Stomach smooth muscle (tissue), 2 donors: ENCODE measurements around the gene SELENOM.
"Not testable (repeated sequence)": the region's sequence is repeated elsewhere in the genome, so short reads cannot be mapped to it uniquely, and the experiment has no call there.

Source experiments
- H3K27ac ChIP-seq: one replicate; pipeline ENCODE4 v1.7.0; 2013; ENCODE audit warnings: mild to moderate bottlenecking, low read length, inconsistent platforms
- H3K27me3 ChIP-seq, 2 donors: one replicate each; pipeline ENCODE4 v1.7.0; 2013; ENCODE audit warnings: low read length in 2 of 2; ENCODE audit not compliant: insufficient read depth in 2 of 2, control insufficient read depth in 1 of 2
- H3K36me3 ChIP-seq, 2 donors: one replicate each; pipeline ENCODE4 v1.7.0; 2013; ENCODE audit warnings: low read length in 2 of 2; ENCODE audit not compliant: control insufficient read depth in 2 of 2, insufficient read depth in 2 of 2
- H3K4me1 ChIP-seq: one replicate; pipeline ENCODE4 v1.7.0; 2013; ENCODE audit warnings: low read length; ENCODE audit not compliant: control insufficient read depth, insufficient read depth
- H3K4me3 ChIP-seq, 2 donors: one replicate each; pipeline ENCODE4 v1.7.0; 2013; ENCODE audit warnings: low read length in 2 of 2
- H3K9ac ChIP-seq, 2 donors: one replicate each; pipeline ENCODE4 v1.7.0; 2013; ENCODE audit warnings: low read length in 2 of 2, mild to moderate bottlenecking in 1 of 2
- H3K9me3 ChIP-seq, 2 donors: one replicate each; pipeline ENCODE4 v1.7.0; 2013; ENCODE audit warnings: low read length in 2 of 2; ENCODE audit not compliant: control insufficient read depth in 2 of 2
- donor health status: healthy.
- donor health status: Pancreatic carcinoma.

The SELENOM gene

DNA sequence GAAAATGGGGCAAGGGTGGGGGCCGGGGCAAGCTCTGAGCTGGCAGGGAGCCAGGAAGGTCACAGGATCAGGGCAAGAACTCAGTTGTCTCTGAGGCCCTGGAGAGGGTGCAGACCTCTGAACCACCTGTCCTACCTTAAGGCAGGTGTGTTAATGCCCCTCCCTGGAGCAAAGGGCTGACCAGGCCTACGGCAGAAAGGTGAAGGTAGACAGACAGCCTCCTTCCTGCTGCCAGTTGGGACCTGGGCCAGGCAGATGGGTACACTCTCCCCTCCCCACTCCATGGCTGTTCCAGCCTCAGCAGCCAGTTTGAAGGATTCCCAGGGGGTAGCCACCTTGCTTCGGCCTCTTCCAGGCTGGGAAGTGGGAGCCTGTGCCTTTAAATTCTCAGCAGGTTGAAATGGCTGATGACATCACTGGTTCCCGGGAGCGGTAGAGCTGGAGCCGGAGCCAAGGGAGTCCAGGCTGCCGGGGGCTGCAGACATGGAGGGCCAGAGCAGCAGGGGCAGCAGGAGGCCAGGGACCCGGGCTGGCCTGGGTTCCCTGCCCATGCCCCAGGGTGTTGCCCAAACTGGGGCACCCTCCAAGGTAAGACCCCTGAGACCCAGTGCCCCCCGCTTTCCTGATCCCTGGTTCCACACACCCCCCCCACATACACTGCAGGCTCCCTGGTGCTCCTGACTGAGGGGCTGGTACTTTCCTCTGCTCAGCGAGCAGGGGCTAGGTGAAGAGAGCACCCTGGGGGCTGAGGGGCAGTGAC is 15.3 kb upstream of the SELENOM start, which contains the start of gene INPP5J:
Gene INPP5J, plus strand, starts transcription at position 435 of the 760 bp plus-strand sequence. Its CDS starts 49 bp downstream, at position 484.
- peak within 1 kb of the TSS; percentile 55 for H3K27ac ChIP-seq
- peaks cover 27% of the 10 kb centered on the region for H3K4me1 ChIP-seq
- peak within 1 kb of the TSS; percentile 74 to 77 for H3K4me3 ChIP-seq
- peak within 1 kb of the TSS; percentile 81 to 82 for H3K9ac ChIP-seq
- H3K9me3 ChIP-seq: no peaks in the 10 kb centered on the region
- no peaks in the 10 kb centered on the region for H3K36me3 ChIP-seq
- no peaks in the 10 kb centered on the region for H3K27me3 ChIP-seq

DNA sequence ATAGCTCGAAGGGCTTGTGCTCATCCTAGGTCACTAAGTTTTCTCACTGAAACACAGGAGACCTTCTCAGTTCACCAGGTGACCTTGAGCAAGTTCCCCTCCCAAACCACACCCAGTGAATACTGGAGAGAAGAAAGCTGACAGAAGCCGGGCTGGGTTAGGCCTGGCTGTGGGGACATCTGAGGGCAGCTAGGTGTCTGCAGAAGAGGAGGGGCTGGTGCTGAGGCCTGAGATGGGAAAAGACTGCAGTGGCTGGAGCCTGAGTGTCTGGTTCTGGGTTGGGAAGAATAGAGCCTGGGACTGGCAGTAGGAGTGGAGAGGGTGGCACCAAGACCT is 14.8 kb upstream of the SELENOM start:
- peak overlapping the region; percentile 81 to 82 for H3K9ac ChIP-seq
- peak overlapping the region; percentile 74 to 77 for H3K4me3 ChIP-seq
- H3K27me3 ChIP-seq: no peaks in the 10 kb centered on the region
- peak overlapping the region; percentile 55 for H3K27ac ChIP-seq
- no peaks in the 10 kb centered on the region for H3K36me3 ChIP-seq
- H3K4me1 ChIP-seq: peaks cover 27% of the 10 kb centered on the region
- no peaks in the 10 kb centered on the region for H3K9me3 ChIP-seq

DNA sequence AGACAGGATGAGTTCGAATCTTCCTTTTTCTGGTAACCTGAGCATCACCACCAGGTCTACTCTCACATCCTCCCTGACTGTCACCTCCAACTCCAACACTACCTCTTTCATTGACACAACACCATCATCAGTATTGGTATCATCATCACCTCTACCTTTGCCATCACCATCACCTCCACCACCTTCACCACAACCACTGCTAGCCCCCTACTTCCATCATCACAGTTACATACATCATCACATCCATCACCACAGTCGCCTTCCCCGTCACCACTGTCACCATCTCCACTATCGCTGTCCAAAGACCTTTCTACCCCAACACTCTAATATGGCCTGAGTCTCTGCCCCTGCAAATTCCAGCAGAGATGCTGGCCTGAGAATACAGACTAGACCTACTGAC is 14.0 kb upstream of the SELENOM start:
- Histone ChIP-seq H3K4me3 (no peak overlapping the region), H3K9ac (no peak overlapping the region), H3K27me3 (no peaks in the 10 kb centered on the region), H3K4me1 (peaks cover 27% of the 10 kb centered on the region), H3K9me3 (no peaks in the 10 kb centered on the region), H3K27ac (no peak overlapping the region), H3K36me3 (no peaks in the 10 kb centered on the region)

DNA sequence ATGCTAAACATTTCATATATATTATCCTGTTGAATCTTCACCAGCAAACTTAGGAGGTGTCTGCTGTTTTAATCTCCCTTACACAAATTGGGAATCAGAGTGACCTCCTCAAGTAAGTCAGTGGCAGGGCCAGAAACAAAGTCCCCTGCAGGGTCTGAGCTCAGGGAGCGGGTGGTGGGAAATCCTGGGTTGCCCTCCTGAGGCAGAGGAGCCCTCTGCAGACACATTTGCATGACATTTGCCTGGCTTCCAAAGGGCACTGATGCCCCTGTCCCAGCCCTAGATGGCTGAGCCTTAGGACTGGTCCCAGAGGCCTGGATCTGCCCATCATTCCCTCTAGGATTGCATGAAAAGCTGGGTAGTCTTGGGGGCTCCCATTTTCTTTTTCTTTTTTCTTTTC is 13.3 kb upstream of the SELENOM start:
- Histone ChIP-seq H3K4me1 (peaks cover 27% of the 10 kb centered on the region), H3K4me3 (no peak overlapping the region), H3K36me3 (no peaks in the 10 kb centered on the region), H3K27ac (no peak overlapping the region), H3K27me3 (no peaks in the 10 kb centered on the region), H3K9me3 (no peaks in the 10 kb centered on the region), H3K9ac (no peak overlapping the region)

DNA sequence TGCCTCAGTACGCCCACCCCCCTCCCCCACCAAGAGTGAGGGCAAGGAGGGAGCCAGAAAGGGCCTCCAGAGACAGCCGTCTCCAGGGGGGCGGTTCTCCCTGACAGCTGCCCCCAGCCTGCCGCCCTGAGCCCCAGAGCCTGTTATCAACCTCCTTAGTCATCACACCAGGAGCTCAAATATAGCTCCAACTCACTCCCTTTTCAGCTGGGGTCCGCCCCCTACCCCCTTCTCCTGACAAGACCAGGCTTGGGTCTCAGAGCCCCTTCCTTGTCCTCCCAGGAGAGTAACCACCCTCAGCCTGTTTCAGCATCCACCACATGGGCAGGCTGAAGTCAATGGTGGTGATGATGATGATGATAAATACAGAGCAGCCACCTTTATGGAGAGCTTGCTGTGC is 12.9 kb upstream of the SELENOM start:
- Histone ChIP-seq H3K36me3 (no peaks in the 10 kb centered on the region), H3K27me3 (no peaks in the 10 kb centered on the region), H3K27ac (no peak overlapping the region), H3K9me3 (no peaks in the 10 kb centered on the region), H3K4me3 (no peak overlapping the region), H3K4me1 (peaks cover 27% of the 10 kb centered on the region), H3K9ac (no peak overlapping the region)

DNA sequence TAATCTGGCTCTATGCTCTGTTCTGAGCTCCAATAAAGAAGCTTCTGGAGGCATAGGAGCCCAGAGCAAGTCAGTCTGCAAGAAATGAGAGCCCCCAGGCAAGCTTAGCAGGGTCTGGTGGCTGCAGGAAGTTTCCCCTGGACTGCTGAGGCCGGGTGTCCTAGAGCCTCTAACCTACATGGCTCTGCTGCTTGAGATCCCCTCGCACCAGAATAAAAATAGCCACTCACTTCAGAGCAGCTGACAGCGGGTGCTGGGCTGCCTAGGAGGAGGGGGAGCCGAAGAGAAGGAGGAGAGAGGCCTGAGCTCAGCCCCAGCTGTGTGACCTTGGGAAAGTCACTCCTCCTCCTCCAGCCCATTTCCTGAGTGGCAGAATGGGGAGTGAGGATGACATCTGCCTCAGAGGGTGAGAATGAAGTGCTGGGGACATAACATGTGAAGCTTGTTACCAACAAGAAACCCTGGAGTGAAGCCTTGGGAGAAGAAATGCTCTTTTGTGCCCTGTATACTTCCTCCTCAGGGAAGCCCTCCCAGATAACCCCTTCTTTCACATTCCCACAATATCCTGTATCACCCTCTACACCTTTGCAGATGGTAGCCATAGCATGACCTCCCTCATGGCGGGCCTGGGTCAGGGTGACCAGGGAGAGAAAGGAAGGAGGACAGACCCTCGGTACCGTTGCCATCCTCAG is 11.8 kb upstream of the SELENOM start:
- Histone ChIP-seq H3K9me3 (no peaks in the 10 kb centered on the region), H3K27ac (no peak overlapping the region), H3K36me3 (no peaks in the 10 kb centered on the region), H3K4me1 (peaks cover 26% of the 10 kb centered on the region), H3K27me3 (no peaks in the 10 kb centered on the region), H3K4me3 (no peak overlapping the region), H3K9ac (no peak overlapping the region)

DNA sequence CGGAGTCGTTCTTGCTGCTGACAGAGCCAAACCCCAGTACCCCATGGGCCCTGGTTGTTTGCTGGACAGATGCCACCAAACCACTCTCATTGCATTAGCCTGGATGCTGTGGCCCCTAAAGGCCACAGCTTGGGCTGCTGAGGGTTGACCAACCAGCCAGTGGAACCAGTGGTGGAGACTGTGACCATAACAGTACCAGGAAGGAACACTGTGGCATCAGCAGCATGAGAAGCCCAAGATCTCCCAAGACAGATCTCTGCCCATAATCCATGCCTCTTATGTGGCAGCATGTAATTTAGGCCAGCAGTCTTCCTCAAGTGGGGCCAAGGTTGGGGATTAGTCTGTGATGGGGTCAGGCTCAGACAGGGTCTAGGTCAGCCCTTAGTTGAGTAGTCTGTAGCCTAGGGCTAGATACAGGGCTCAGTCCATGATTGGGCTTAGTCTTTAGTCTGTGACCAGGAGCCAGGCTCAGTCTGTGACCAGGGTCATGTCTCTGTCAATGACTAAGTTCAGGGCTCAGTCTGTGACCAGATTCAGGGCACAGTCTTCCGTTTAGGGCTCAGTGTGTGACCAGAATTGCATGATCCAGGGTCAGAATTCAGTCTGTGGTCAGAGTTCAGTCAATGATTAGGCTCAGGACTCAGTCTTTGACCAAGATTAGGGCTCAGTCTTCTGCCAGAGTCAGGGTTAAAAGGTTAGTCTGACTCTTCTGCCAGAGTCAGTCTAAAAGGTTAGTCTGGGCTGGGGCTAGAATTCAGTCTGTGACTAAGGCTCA is 10.9 kb upstream of the SELENOM start:
- Histone ChIP-seq H3K27ac (no peak overlapping the region), H3K4me3 (no peak overlapping the region), H3K9me3 (no peaks in the 10 kb centered on the region), H3K9ac (no peak overlapping the region), H3K4me1 (peaks cover 19% of the 10 kb centered on the region), H3K36me3 (no peaks in the 10 kb centered on the region), H3K27me3 (no peaks in the 10 kb centered on the region)

DNA sequence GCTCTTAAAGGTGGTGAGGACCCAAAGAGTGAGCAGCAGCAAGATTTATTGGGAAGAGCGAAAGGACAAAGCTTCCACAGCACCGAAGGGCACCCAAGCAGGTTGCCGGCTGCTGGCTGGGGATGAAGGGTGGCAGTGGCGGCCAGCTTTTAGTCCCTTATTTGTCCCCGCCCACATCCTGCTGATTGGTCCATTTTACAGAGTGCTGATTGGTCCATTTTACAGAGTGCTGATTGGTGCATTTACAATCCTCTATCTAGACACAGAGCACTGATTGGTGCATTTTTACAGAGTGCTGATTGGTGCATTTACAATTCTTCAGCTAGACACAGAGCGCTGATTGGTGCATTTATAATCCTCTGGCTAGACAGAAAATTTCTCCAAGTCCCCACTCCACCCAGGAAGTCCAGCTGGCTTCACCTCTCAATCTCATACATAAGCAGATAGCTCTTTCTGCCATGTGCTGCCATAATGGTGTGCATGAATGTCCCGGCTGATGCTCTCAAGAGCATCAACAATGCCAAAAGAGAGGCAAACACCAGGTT is 5.3 kb upstream of the SELENOM start:
- H3K36me3 ChIP-seq, H3K4me1 ChIP-seq, H3K9me3 ChIP-seq, H3K9ac ChIP-seq, H3K27me3 ChIP-seq, H3K4me3 ChIP-seq, H3K27ac ChIP-seq: not testable (repeated sequence)

DNA sequence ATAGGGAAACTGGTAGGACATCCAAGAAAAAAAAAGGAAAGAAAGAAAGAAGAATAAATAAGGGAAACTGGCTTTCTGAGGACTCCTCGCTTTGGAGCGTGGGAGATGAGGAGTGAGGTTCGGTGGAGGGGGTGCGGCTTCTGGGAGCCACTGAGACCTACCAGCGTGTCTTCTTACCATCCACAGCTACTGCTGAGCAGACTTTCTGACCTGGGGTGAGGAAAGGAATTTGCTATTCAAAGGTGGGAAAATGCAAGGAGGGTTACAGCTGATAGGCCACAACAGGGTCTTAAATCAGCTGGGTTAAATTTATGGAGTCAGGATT is 488 bp upstream of the SELENOM start:
- peak overlapping the region; percentile 67 to 97 for H3K4me3 ChIP-seq
- H3K27ac ChIP-seq: peak overlapping the region; percentile 99

DNA sequence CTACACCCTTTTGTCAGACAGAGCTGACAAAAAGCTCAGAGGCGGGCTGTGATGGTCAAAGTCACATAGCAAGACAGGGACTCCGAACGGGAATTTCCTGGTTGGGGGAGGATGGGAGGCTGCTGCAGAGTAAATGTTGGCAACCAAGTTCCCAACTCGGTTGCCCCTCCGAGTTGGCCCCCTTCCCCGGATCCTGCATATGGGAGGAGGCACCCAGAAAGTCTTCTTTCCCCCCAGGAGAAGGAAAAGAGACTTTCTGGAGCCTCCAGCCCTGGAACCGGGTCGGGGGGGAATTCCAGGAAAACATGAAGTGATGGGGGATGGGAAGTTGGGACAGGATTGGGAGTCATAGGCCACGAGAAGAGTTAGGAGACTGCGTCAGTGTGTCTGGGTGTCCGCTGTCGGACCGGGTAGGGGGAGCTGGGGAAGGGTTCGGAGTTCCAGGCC is 614 bp downstream of the SELENOM start:
- Histone ChIP-seq H3K4me1 (peaks cover 54% of the 10 kb centered on the region), H3K9me3 (no peaks in the 10 kb centered on the region), H3K9ac (peak overlapping the region; percentile 99 to 100), H3K4me3 (peak overlapping the region; percentile 90 to 97), H3K27me3 (no peaks in the 10 kb centered on the region), H3K36me3 (peaks cover 15 to 17% of the 10 kb centered on the region in 2 donors), H3K27ac (peak overlapping the region; percentile 99)

More for the DNA sequence above, 488 bp upstream of the SELENOM start:
- H3K36me3 ChIP-seq: peaks cover 12 to 13% of the 10 kb centered on the region in 2 donors
- H3K9ac ChIP-seq: peak overlapping the region; percentile 72 to 76
- H3K27me3 ChIP-seq: no peaks in the 10 kb centered on the region
- peaks cover 44% of the 10 kb centered on the region for H3K4me1 ChIP-seq
- no peaks in the 10 kb centered on the region for H3K9me3 ChIP-seq
